IPS-15b (cell line): ENCODE results near the gene MYDGF.

Experiments
- H3K27me3 ChIP-seq: one replicate; pipeline ENCODE4 v1.6.1; 2013; ENCODE audit warnings: low read length; ENCODE audit not compliant: control insufficient read depth, insufficient read depth
- H3K36me3 ChIP-seq: one replicate; pipeline ENCODE4 v1.6.1; 2013; ENCODE audit warnings: low read length; ENCODE audit not compliant: control insufficient read depth, insufficient read depth
- H3K4me1 ChIP-seq: one replicate; pipeline ENCODE4 v1.6.1; 2013; ENCODE audit warnings: mild to moderate bottlenecking, low read length; ENCODE audit not compliant: control insufficient read depth, insufficient read depth
- H3K4me3 ChIP-seq: one replicate; pipeline ENCODE4 v1.5.1; 2013; ENCODE audit warnings: low read depth, low read length
- H3K9ac ChIP-seq: one replicate; pipeline ENCODE4 v1.6.1; 2013; ENCODE audit warnings: low read depth, mild to moderate bottlenecking, low read length
- H3K9me3 ChIP-seq: one replicate; pipeline ENCODE4 v1.6.1; 2013; ENCODE audit warnings: mild to moderate bottlenecking, low read length; ENCODE audit not compliant: control insufficient read depth, insufficient read depth

Gene MYDGF

GRCh38 chr19:4636151-4636717, 33.9 kb downstream of the MYDGF start:
- peaks cover 8% of the 10 kb centered on the region for H3K4me1 ChIP-seq

GRCh38 chr19:4635754-4636116, 34.4 kb downstream of the MYDGF start:
- H3K36me3 ChIP-seq = peaks cover under 1% of the 10 kb centered on the region
- H3K4me1 ChIP-seq = peaks cover 8% of the 10 kb centered on the region
- H3K9me3 ChIP-seq = no peaks in the 10 kb centered on the region
- H3K9ac ChIP-seq = peak overlapping the region; percentile 73
- H3K27me3 ChIP-seq = peaks cover 13% of the 10 kb centered on the region
- H3K4me3 ChIP-seq = peak overlapping the region; percentile 79

More at GRCh38 chr19:4636151-4636717, 33.9 kb downstream of the MYDGF start:
- Histone ChIP-seq H3K36me3 (peaks cover 4% of the 10 kb centered on the region), H3K9me3 (no peaks in the 10 kb centered on the region), H3K4me3 (peak overlapping the region; percentile 79), H3K27me3 (peaks cover 13% of the 10 kb centered on the region), H3K9ac (peak overlapping the region; percentile 73)

GRCh38 chr19:4633140-4633967, 36.8 kb downstream of the MYDGF start:
- no peak overlapping the region for H3K9ac ChIP-seq
- no peak overlapping the region for H3K4me3 ChIP-seq

GRCh38 chr19:4624733-4625362, 45.3 kb downstream of the MYDGF start:
- H3K4me1 ChIP-seq = no peaks in the 10 kb centered on the region
- H3K4me3 ChIP-seq = no peak overlapping the region
- H3K9ac ChIP-seq = no peak overlapping the region
- no peaks in the 10 kb centered on the region for H3K36me3 ChIP-seq
- no peaks in the 10 kb centered on the region for H3K9me3 ChIP-seq
- no peaks in the 10 kb centered on the region for H3K27me3 ChIP-seq

More at GRCh38 chr19:4633140-4633967, 36.8 kb downstream of the MYDGF start:
- Histone ChIP-seq H3K36me3 (no peaks in the 10 kb centered on the region), H3K9me3 (no peaks in the 10 kb centered on the region), H3K4me1 (peaks cover 8% of the 10 kb centered on the region), H3K27me3 (peaks cover 13% of the 10 kb centered on the region)

GRCh38 chr19:4624301-4624700, 45.8 kb downstream of the MYDGF start:
- Histone ChIP-seq H3K9me3 (no peaks in the 10 kb centered on the region), H3K27me3 (no peaks in the 10 kb centered on the region), H3K36me3 (no peaks in the 10 kb centered on the region), H3K9ac (no peak overlapping the region), H3K4me1 (no peaks in the 10 kb centered on the region), H3K4me3 (no peak overlapping the region)

GRCh38 chr19:4622695-4623421, 47.3 kb downstream of the MYDGF start:
- H3K4me1 ChIP-seq = no peaks in the 10 kb centered on the region

GRCh38 chr19:4620675-4621074, 49.5 kb downstream of the MYDGF start:
- H3K27me3 ChIP-seq = peaks cover 10% of the 10 kb centered on the region
- no peak overlapping the region for H3K4me3 ChIP-seq
- no peak overlapping the region for H3K9ac ChIP-seq
- H3K9me3 ChIP-seq = no peaks in the 10 kb centered on the region
- H3K4me1 ChIP-seq = no peaks in the 10 kb centered on the region
- H3K36me3 ChIP-seq = no peaks in the 10 kb centered on the region

More at GRCh38 chr19:4622695-4623421, 47.3 kb downstream of the MYDGF start:
- no peaks in the 10 kb centered on the region for H3K36me3 ChIP-seq
- H3K27me3 ChIP-seq = peaks cover 3% of the 10 kb centered on the region
- H3K9me3 ChIP-seq = no peaks in the 10 kb centered on the region
- H3K9ac ChIP-seq = no peak overlapping the region
- no peak overlapping the region for H3K4me3 ChIP-seq

- Histone ChIP-seq H3K9me3 (no peaks in the 10 kb centered on the region), H3K4me3 (no peak overlapping the region), H3K9ac (no peak overlapping the region), H3K36me3 (no peaks in the 10 kb centered on the region), H3K4me1 (no peaks in the 10 kb centered on the region), H3K27me3 (peaks cover 10% of the 10 kb centered on the region)
Measured at GRCh38 chr19:4619668-4620294, 50.4 kb downstream of the MYDGF start.

GRCh38 chr19:4618019-4618418, 52.1 kb downstream of the MYDGF start:
- H3K9ac ChIP-seq = no peak overlapping the region
- H3K36me3 ChIP-seq = no peaks in the 10 kb centered on the region
- no peak overlapping the region for H3K4me3 ChIP-seq
- no peaks in the 10 kb centered on the region for H3K9me3 ChIP-seq
- peaks cover 10% of the 10 kb centered on the region for H3K27me3 ChIP-seq
- H3K4me1 ChIP-seq = no peaks in the 10 kb centered on the region

GRCh38 chr19:4613254-4613751, 56.8 kb downstream of the MYDGF start:
- H3K9me3 ChIP-seq = no peaks in the 10 kb centered on the region
- H3K27me3 ChIP-seq = peaks cover 16% of the 10 kb centered on the region
- H3K36me3 ChIP-seq = no peaks in the 10 kb centered on the region
- H3K4me3 ChIP-seq = no peak overlapping the region
- H3K9ac ChIP-seq = no peak overlapping the region
- H3K4me1 ChIP-seq = peaks cover 3% of the 10 kb centered on the region
